T47D (cell line): ENCODE results near the gene POLR2J.
"Not testable (repeated sequence)": the region's sequence is repeated elsewhere in the genome, so short reads cannot be mapped to it uniquely, and the experiment has no call there.

Experiments
- DNase-seq, 2 experiments: peaks; one replicate each; pipeline versions ENCODE4 v3.0.0 to v3.0.0-alpha.2; 2011 to 2012; ENCODE audit warnings: low read depth in 1 of 2, low spot score in 1 of 2
- in situ Hi-C: cut with HindIII; loops from 2 replicates; pipeline ENCODE4 v1.10.0; 2016; ENCODE audit warnings: low sequenced_read_pairs, low pct_unique_long_range_greater_than_20kb

Gene POLR2J

GRCh38 chr7:102478314-102479208 lies at the start of gene POLR2J:
POLR2J (minus strand) TSS chr7:102478922; CDS start chr7:102478860, 62 bp downstream.
- peak in 1 of 2 experiments; percentile 89 for DNase-seq
- in situ Hi-C loops, result not testable (repeated sequence)

- DNase-seq, in situ Hi-C loops: not testable (repeated sequence)
These were observed 49.4 kb upstream of the POLR2J start for GRCh38 chr7:102527822-102528793.

GRCh38 chr7:102527182-102527581 lies 48.5 kb upstream of the POLR2J start:
- DNase-seq, in situ Hi-C loops: not testable (repeated sequence)

- in situ Hi-C loops, DNase-seq: not testable (repeated sequence)
These were observed 46.1 kb upstream of the POLR2J start for GRCh38 chr7:102524803-102525202.

GRCh38 chr7:102520797-102521196 lies 42.1 kb upstream of the POLR2J start:
- DNase-seq, in situ Hi-C loops: not testable (repeated sequence)

GRCh38 chr7:102517550-102518147 lies 38.9 kb upstream of the POLR2J start, which contains the start of gene RASA4B:
RASA4B (minus strand) TSS chr7:102517777; CDS start chr7:102517710, 67 bp downstream.
- DNase-seq, in situ Hi-C loops: not testable (repeated sequence)

GRCh38 chr7:102516951-102517350 lies 38.2 kb upstream of the POLR2J start:
- not testable (repeated sequence) for DNase-seq

GRCh38 chr7:102515889-102516288 lies 37.2 kb upstream of the POLR2J start:
- in situ Hi-C loops, DNase-seq: not testable (repeated sequence)

More at GRCh38 chr7:102516951-102517350, 38.2 kb upstream of the POLR2J start:
- in situ Hi-C loops, result not testable (repeated sequence)

GRCh38 chr7:102514881-102515721 lies 36.4 kb upstream of the POLR2J start:
- in situ Hi-C loops, DNase-seq: not testable (repeated sequence)

- peak in 1 of 2 experiments; percentile 24 for DNase-seq
- in situ Hi-C loops, result not testable (repeated sequence)
These were observed 34.0 kb upstream of the POLR2J start for GRCh38 chr7:102512642-102513221.

GRCh38 chr7:102511860-102512522 lies 33.3 kb upstream of the POLR2J start:
- DNase-seq, result not testable (repeated sequence)

GRCh38 chr7:102510575-102510974 lies 31.9 kb upstream of the POLR2J start:
- in situ Hi-C loops, DNase-seq: not testable (repeated sequence)

More at GRCh38 chr7:102511860-102512522, 33.3 kb upstream of the POLR2J start:
- in situ Hi-C loops, result not testable (repeated sequence)

GRCh38 chr7:102507410-102508088 lies 28.8 kb upstream of the POLR2J start:
- in situ Hi-C loops, DNase-seq: not testable (repeated sequence)

GRCh38 chr7:102505298-102506185 lies 26.8 kb upstream of the POLR2J start:
- DNase-seq, in situ Hi-C loops: not testable (repeated sequence)
